Measurements from ENCODE around the gene OR52M1.
"Not testable (repeated sequence)": the region's sequence is repeated elsewhere in the genome, so short reads cannot be mapped to it uniquely, and the experiment has no call there.

OR52M1 gene

GRCh38 chr11:4514196-4514595 is 30.8 kb upstream of the OR52M1 start:
- no peak for DNase-seq (ENCODE audit: low read depth)
- TF ChIP-seq CTCF (IDR thresholded peaks at IDR 0.05; ENCODE audit: low read depth, low read length, missing control alignments) = no peak
- in situ Hi-C loops (cut with HindIII; ENCODE audit: low sequenced_read_pairs) = no loop called here
- H3K4me3 ChIP-seq (ENCODE audit: low read depth, low read length) = no peak overlapping the region

GRCh38 chr11:4522339-4522738 is 22.7 kb upstream of the OR52M1 start:
- H3K4me3 ChIP-seq (ENCODE audit: low read depth, low read length) = no peak overlapping the region
- DNase-seq (ENCODE audit: low read depth) = no peak
- in situ Hi-C loops (cut with HindIII; ENCODE audit: low sequenced_read_pairs) = no loop called here
- no peak for TF ChIP-seq CTCF (IDR thresholded peaks at IDR 0.05; ENCODE audit: low read depth, low read length, missing control alignments)

GRCh38 chr11:4522752-4523151 is 22.2 kb upstream of the OR52M1 start:
- TF ChIP-seq CTCF (IDR thresholded peaks at IDR 0.05; ENCODE audit: low read depth, low read length, missing control alignments) = no peak
- in situ Hi-C loops (cut with HindIII; ENCODE audit: low sequenced_read_pairs) = no loop called here
- no peak for DNase-seq (ENCODE audit: low read depth)
- H3K4me3 ChIP-seq (ENCODE audit: low read depth, low read length) = no peak overlapping the region

- in situ Hi-C loops (cut with HindIII; ENCODE audit: low sequenced_read_pairs) = no loop called here
- TF ChIP-seq CTCF (IDR thresholded peaks at IDR 0.05; ENCODE audit: low read depth, low read length, missing control alignments) = no peak
- no peak overlapping the region for H3K4me3 ChIP-seq (ENCODE audit: low read depth, low read length)
- no peak for DNase-seq (ENCODE audit: low read depth)
These were observed 21.3 kb upstream of the OR52M1 start for GRCh38 chr11:4523666-4524065.

- no peak overlapping the region for H3K4me3 ChIP-seq (ENCODE audit: low read depth, low read length)
- in situ Hi-C loops (cut with HindIII; ENCODE audit: low sequenced_read_pairs) = no loop called here
- TF ChIP-seq CTCF (IDR thresholded peaks at IDR 0.05; ENCODE audit: low read depth, low read length, missing control alignments) = no peak
- no peak for DNase-seq (ENCODE audit: low read depth)
These were observed 17.1 kb upstream of the OR52M1 start for GRCh38 chr11:4527926-4528325.

- in situ Hi-C loops (cut with HindIII; ENCODE audit: low sequenced_read_pairs); DNase-seq (ENCODE audit: low read depth); H3K4me3 ChIP-seq (ENCODE audit: low read depth, low read length): not testable (repeated sequence)
These were observed 13.3 kb upstream of the OR52M1 start for GRCh38 chr11:4531686-4532085.

- peak; percentile 76 for TF ChIP-seq CTCF (IDR thresholded peaks at IDR 0.05; ENCODE audit: low read depth, low read length, missing control alignments)
- no peak for DNase-seq (ENCODE audit: low read depth)
- in situ Hi-C loops (cut with HindIII; ENCODE audit: low sequenced_read_pairs) = no loop called here
These were observed 5.3 kb upstream of the OR52M1 start for GRCh38 chr11:4539603-4540219.

More at GRCh38 chr11:4539603-4540219, 5.3 kb upstream of the OR52M1 start:
- H3K4me3 ChIP-seq (ENCODE audit: low read depth, low read length) = no peak overlapping the region
